CD4-positive, alpha-beta memory T cell (primary cell): Measurements from ENCODE around the gene MEP1A. TPM values are rescaled to one million over a fixed set of nuclear protein-coding genes. Genes with fewer than 3 reads are reported as not detected.
"Not testable (repeated sequence)": the region's sequence is repeated elsewhere in the genome, so short reads cannot be mapped to it uniquely, and the experiment has no call there.

Experiments used
- CTCF ChIA-PET: fragments of 350-600 bp; sonication (Branson Sonifier 250); formaldehyde crosslinking; loops from one replicate; lab custom pipeline; 2021; ENCODE audit warnings: inconsistent platforms; ENCODE audit not compliant: partially characterized antibody; lab: Charles Lee
- POLR2A ChIA-PET: fragments of 350-600 bp; sonication (Branson Sonifier 250); formaldehyde crosslinking; loops from one replicate; lab custom pipeline; 2021; ENCODE audit not compliant: partially characterized antibody; lab: Charles Lee
- DNase-seq, 5 donors: peaks; one replicate each; pipeline versions ENCODE4 v3.0.0 to v3.0.0-alpha.2; 2020 to 2022; ENCODE audit warnings: mixed read lengths in 1 of 5
- H3K27ac ChIP-seq: one replicate; pipeline ENCODE4 v1.7.0; 2013; ENCODE audit warnings: low read depth, low read length
- H3K27me3 ChIP-seq: 2 replicates; pipeline ENCODE4 v1.7.0; 2013; ENCODE audit warnings: mild to moderate bottlenecking, low read length, moderate library complexity; ENCODE audit not compliant: insufficient read depth
- H3K36me3 ChIP-seq: 2 replicates; pipeline ENCODE4 v1.7.0; 2013; ENCODE audit warnings: mild to moderate bottlenecking, low read length, moderate library complexity; ENCODE audit not compliant: insufficient read depth
- H3K4me1 ChIP-seq: 2 replicates; pipeline ENCODE4 v1.7.0; 2013; ENCODE audit warnings: mild to moderate bottlenecking, low read length, moderate library complexity; ENCODE audit not compliant: insufficient read depth
- H3K4me3 ChIP-seq, 2 donors: one replicate each; pipeline ENCODE4 v1.7.0; 2013; ENCODE audit warnings: low read length in 2 of 2, mild to moderate bottlenecking in 1 of 2
- H3K9me3 ChIP-seq, 2 donors: one replicate each; pipeline ENCODE4 v1.7.0; 2013; ENCODE audit warnings: low read length in 2 of 2, control low read depth in 1 of 2; ENCODE audit not compliant: control insufficient read depth in 1 of 2
- H3K27ac Mint-ChIP-seq, 7 donors: one replicate each; pipeline ENCODE4 v1.8.0; 2020 to 2021; ENCODE audit warnings: mixed read lengths in 7 of 7, mild to moderate bottlenecking in 6 of 7, inconsistent platforms in 3 of 7, moderate library complexity in 3 of 7
- H3K27me3 Mint-ChIP-seq, 2 donors: one replicate each; pipeline ENCODE4 v1.8.0; 2020 to 2021; ENCODE audit warnings: mixed read lengths in 2 of 2
- H3K36me3 Mint-ChIP-seq, 2 donors: one replicate each; pipeline ENCODE4 v1.8.0; 2020 to 2021; ENCODE audit warnings: mixed read lengths in 2 of 2, inconsistent platforms in 1 of 2, mild to moderate bottlenecking in 1 of 2
- H3K4me1 Mint-ChIP-seq, 4 donors: one replicate each; pipeline ENCODE4 v1.8.0; 2020 to 2021; ENCODE audit warnings: mixed read lengths in 4 of 4, mild to moderate bottlenecking in 1 of 4
- H3K4me3 Mint-ChIP-seq, 8 donors: one replicate each; pipeline ENCODE4 v1.8.0; 2020 to 2021; ENCODE audit warnings: mixed read lengths in 8 of 8, mild to moderate bottlenecking in 7 of 8, moderate library complexity in 6 of 8, inconsistent platforms in 3 of 8
- H3K9me3 Mint-ChIP-seq, 8 donors: one replicate each; pipeline ENCODE4 v1.8.0; 2020 to 2021; ENCODE audit warnings: mixed read lengths in 8 of 8, mild to moderate bottlenecking in 5 of 8, inconsistent platforms in 3 of 8, moderate library complexity in 1 of 8
- intact Hi-C: fragments of 100-400 bp; cut with micrococcal nuclease; formaldehyde crosslinking; loops from one replicate; pipeline ENCODE4 v1.15.1; 2023
- polyA plus RNA-seq, 2 donors: library from polyadenylated mRNA; unstranded; fragments of 300-500 nt; fragmentation: Illumina TruSeq; gene quantifications; one replicate each; pipeline ENCODE4 v1.2.3, GENCODE V29; 2021
- total RNA-seq, 2 experiments: library from RNA; stranded (reverse); gene quantifications; one replicate each; pipeline ENCODE4 v1.2.3, GENCODE V29; 2021

Gene MEP1A
- total and polyA plus RNA-seq, 4 experiments from 2014 or later: not detected

DNA sequence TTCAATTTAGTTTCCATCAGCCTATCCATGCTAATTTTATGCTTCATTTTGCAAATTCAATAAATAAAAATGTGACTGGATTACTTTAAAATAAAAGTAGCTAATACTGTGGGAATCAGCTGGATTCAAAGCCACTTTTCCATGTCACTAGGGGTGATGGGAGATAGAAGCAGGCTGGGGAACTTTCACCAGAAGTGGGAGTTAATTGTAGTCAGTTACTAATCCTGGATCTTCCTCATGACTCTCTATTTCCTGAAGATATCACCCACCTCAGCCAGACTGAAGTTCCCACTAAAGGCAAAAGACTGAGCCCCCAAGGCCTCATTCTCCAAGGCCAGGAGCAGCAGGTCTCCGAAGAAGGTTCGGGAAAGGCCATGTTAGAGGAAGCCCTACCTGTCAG lies 41.8 kb downstream of the MEP1A start:
- H3K4me3 ChIP-seq, intact Hi-C loops, H3K9me3 ChIP-seq, H3K4me3 Mint-ChIP-seq, H3K4me1 ChIP-seq, DNase-seq, H3K27me3 Mint-ChIP-seq, H3K27ac Mint-ChIP-seq, H3K9me3 Mint-ChIP-seq, H3K36me3 ChIP-seq, H3K36me3 Mint-ChIP-seq, H3K27ac ChIP-seq, H3K27me3 ChIP-seq, POLR2A ChIA-PET, H3K4me1 Mint-ChIP-seq: not testable (repeated sequence)
- CTCF ChIA-PET: interaction anchor here (2.2 kb wide), 1 partner anchor 14 kb away, joined by 4 read pairs; no protein-coding TSS in a partner anchor

DNA sequence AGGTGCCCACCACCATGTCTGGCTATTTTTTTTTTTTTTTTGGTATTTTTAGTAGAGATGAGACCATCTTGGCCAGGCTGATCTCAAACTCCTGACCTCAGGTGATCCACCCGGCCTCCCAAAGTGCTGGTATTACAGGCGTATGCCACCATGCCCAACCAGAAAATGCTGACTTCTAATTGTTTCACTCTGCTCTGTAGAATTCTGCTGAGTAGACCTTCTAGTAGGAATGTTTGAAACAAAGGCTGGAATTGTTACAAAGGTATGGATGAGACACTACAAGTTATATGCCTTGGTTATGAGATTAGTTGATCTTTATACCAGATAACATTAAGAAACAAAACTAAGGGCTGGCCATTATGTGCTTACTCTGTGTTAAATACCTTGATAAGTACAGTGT lies 44.8 kb downstream of the MEP1A start:
- Mint-ChIP-seq H3K27ac (no peak overlapping the region), H3K4me1 (no peaks in the 10 kb centered on the region), H3K9me3 (peaks cover 0 to 30% (median 21%) of the 10 kb centered on the region in 8 donors), H3K36me3 (no peaks in the 10 kb centered on the region), H3K4me3 (no peak overlapping the region), H3K27me3 (peaks cover 0 to 6% of the 10 kb centered on the region in 2 donors)
- no peaks in the 10 kb centered on the region for H3K4me1 ChIP-seq
- no peaks in the 10 kb centered on the region for H3K36me3 ChIP-seq
- CTCF ChIA-PET: interaction anchor here (0.8 kb wide), 1 partner anchor 11 kb away, joined by 4 read pairs; no protein-coding TSS in a partner anchor
- DNase-seq: no peak
- no peak overlapping the region for H3K4me3 ChIP-seq
- H3K9me3 ChIP-seq: no peaks in the 10 kb centered on the region
- H3K27me3 ChIP-seq: no peaks in the 10 kb centered on the region
- no peak overlapping the region for H3K27ac ChIP-seq
- POLR2A ChIA-PET: no interaction called here
- intact Hi-C loops: no loop called here

DNA sequence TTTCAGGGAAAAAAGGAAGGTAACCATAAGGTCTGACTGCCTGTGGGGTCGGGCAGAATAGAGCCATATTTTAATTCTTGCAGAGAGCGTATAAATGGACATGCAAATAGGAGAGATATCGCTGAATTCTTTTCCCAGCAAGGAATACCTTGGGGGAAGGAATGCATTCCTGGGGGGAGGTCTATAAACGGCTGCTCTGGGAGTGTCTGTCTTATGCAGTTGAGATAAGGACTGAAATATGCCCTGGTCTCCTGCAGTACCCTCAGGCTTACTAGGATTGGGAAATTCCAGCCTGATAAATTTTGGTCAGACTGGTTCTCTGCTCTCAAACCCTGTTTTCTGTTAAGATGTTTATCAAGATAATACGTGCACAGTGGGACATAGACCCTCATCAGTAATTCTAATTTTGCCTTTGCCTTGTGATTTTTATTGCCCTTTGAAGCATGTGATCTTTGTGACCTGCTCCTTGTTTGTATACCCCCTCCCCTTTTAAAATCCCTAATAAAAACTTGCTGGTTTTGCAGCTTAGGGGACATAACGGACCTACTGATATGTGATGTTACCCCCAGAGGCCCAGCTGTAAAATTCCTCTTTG lies 49.2 kb downstream of the MEP1A start:
- peaks cover 0 to 40% (median 24%) of the 10 kb centered on the region in 8 donors for H3K9me3 Mint-ChIP-seq
- H3K27ac ChIP-seq, H3K27me3 Mint-ChIP-seq, H3K4me3 ChIP-seq, H3K27me3 ChIP-seq, intact Hi-C loops, POLR2A ChIA-PET, H3K27ac Mint-ChIP-seq, H3K4me1 Mint-ChIP-seq, CTCF ChIA-PET, H3K9me3 ChIP-seq, H3K36me3 ChIP-seq, DNase-seq, H3K4me1 ChIP-seq, H3K4me3 Mint-ChIP-seq, H3K36me3 Mint-ChIP-seq: not testable (repeated sequence)

DNA sequence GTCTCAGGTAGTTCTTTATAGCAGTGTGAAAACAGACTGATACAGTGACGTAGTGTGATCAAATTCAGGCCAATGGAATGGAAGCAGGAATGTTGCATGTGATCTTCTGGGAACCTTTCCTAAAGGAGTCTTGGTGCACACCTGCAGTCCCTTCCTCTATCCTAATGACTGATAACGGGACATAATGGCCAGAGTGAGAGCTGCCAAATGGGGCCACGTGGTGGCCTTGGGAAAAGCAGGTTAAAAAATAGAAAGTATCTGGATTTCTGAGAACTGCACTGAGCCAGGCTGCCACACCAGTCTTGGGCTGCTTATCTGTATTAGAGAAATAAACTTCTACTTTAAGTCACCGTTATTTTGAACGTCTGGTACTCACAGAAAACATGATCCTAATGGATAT lies 51.9 kb downstream of the MEP1A start:
- Mint-ChIP-seq H3K4me3 (no peak overlapping the region), H3K4me1 (peaks cover 0 to 14% (median 6%) of the 10 kb centered on the region in 4 donors), H3K27ac (no peak overlapping the region), H3K36me3 (no peaks in the 10 kb centered on the region), H3K9me3 (peaks cover 0 to 36% (median 22%) of the 10 kb centered on the region in 8 donors), H3K27me3 (peaks cover 8 to 16% of the 10 kb centered on the region in 2 donors)
- Histone ChIP-seq H3K4me3 (no peak overlapping the region), H3K9me3 (no peaks in the 10 kb centered on the region), H3K36me3 (no peaks in the 10 kb centered on the region), H3K27ac (no peak overlapping the region), H3K4me1 (no peaks in the 10 kb centered on the region), H3K27me3 (no peaks in the 10 kb centered on the region)
- no peak for DNase-seq
- ChIA-PET CTCF (no interaction called here), POLR2A (no interaction called here)
- intact Hi-C loops: no loop called here

DNA sequence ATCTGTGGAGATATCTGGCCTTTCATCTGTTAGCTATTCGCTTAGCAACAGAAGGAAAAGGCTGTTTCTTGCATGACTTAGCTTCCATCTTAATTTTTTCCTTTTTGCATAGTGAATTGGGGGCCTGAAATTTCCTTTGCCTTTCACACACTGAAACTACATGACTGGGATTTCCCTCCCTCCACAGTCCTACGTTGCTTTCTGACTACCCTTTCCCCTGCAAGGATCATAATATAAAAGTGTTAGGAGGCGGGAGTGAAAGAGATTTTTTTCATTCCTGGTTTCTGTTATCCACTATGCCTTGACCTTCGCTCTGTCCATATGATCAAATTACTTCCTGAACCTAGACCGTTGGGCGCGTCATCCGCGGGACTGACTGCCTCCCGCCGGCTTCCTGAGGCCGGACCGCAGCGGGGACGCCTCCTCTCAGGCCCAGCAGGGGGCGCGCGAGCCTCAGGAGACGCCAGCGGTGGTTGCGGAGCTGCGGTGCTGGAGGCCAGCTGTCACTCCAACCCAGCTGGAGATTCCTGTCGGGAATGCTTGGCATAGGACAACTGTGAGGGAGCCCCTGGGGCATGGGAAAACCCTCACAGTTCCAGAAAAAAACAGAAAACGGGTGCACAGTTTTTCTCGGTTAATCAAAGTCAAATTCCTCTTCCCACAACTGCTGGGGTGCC lies 55.6 kb downstream of the MEP1A start:
- no peak overlapping the region for H3K27ac ChIP-seq
- no peaks in the 10 kb centered on the region for H3K36me3 ChIP-seq
- peaks cover 0 to 5% (median 0%) of the 10 kb centered on the region in 8 donors for H3K9me3 Mint-ChIP-seq
- H3K4me3 Mint-ChIP-seq: peak overlapping the region in 7 of 8 donors; percentile 47 to 76 (median 67)
- H3K4me3 ChIP-seq: no peak overlapping the region
- peaks cover 0 to 14% (median 7%) of the 10 kb centered on the region in 4 donors for H3K4me1 Mint-ChIP-seq
- H3K27me3 Mint-ChIP-seq: peaks cover 11 to 20% of the 10 kb centered on the region in 2 donors
- no peaks in the 10 kb centered on the region for H3K4me1 ChIP-seq
- no peaks in the 10 kb centered on the region for H3K27me3 ChIP-seq
- CTCF ChIA-PET: interaction anchor here (1.0 to 1.5 kb wide), 6 partner anchors 11 to 21 kb away, joined by 3 to 4 read pairs (median 4); no protein-coding TSS in a partner anchor
- no peaks in the 10 kb centered on the region for H3K36me3 Mint-ChIP-seq
- peak in 4 of 5 donors; percentile 18 to 31 (median 24) for DNase-seq
- no peaks in the 10 kb centered on the region for H3K9me3 ChIP-seq
- intact Hi-C loops: loop anchor here (2.0 kb wide), 1 partner anchor 198 kb away; no protein-coding TSS in a partner anchor
- POLR2A ChIA-PET: no interaction called here
- peak overlapping the region in 1 of 7 donors; percentile 34 for H3K27ac Mint-ChIP-seq

DNA sequence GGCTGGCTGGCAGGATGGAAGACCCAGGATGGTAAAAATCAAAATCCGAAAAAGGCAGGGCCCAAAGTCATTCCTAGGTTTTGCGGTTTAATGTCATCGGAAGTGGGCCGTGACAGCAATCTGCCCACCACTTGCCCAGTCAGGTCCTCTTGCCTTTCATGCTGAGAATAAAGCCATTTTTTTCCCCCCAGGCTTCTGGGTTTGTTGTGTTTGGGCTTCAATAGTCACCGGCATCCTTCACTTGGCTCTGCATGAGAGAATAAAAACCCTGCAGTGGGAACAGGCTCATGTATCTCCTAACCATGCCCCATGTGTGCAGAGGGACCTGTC lies 56.1 kb downstream of the MEP1A start:
- ChIA-PET POLR2A (no interaction called here), CTCF (interaction anchor here (1.0 to 1.5 kb wide), 3 partner anchors 12 to 16 kb away, joined by 3 to 4 read pairs (median 4); no protein-coding TSS in a partner anchor)
- H3K4me1 ChIP-seq: no peaks in the 10 kb centered on the region
- no peak overlapping the region for H3K4me3 ChIP-seq
- Mint-ChIP-seq H3K27me3 (peaks cover 15 to 23% of the 10 kb centered on the region in 2 donors), H3K4me1 (peaks cover 0 to 14% (median 7%) of the 10 kb centered on the region in 4 donors), H3K9me3 (peaks cover 0 to 3% (median 0%) of the 10 kb centered on the region in 8 donors), H3K27ac (no peak overlapping the region), H3K36me3 (no peaks in the 10 kb centered on the region), H3K4me3 (peak overlapping the region in 1 of 8 donors; percentile 33)
- DNase-seq: no peak
- no peak overlapping the region for H3K27ac ChIP-seq
- no peaks in the 10 kb centered on the region for H3K9me3 ChIP-seq
- no peaks in the 10 kb centered on the region for H3K27me3 ChIP-seq
- intact Hi-C loops: loop anchor here (2.0 kb wide), 1 partner anchor 197 kb away; no protein-coding TSS in a partner anchor
- H3K36me3 ChIP-seq: no peaks in the 10 kb centered on the region

DNA sequence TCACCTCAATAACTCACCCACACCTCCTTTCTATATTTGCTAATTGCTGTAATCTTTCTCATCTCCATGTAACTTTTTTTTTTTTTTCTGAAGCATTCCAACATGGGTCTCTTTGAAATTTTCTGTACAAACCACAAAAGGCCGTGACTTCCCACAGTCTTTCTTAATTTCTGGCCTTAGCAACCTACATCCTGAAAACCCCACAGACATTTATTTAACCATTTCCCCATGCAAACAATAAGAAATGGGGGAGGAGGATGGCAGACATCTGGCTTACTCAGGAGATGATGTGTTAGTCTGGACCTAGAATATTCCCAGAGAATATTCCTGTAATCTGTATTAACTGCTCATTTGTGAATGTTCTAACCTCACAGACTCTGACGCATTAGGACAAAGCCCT lies 57.6 kb downstream of the MEP1A start:
- ChIA-PET CTCF (no interaction called here), POLR2A (no interaction called here)
- no peak overlapping the region for H3K27ac Mint-ChIP-seq
- Histone ChIP-seq H3K9me3 (no peaks in the 10 kb centered on the region), H3K36me3 (no peaks in the 10 kb centered on the region), H3K27ac (no peak overlapping the region), H3K4me3 (no peak overlapping the region), H3K27me3 (no peaks in the 10 kb centered on the region), H3K4me1 (no peaks in the 10 kb centered on the region)
- peaks cover 16 to 20% of the 10 kb centered on the region in 2 donors for H3K27me3 Mint-ChIP-seq
- intact Hi-C loops: no loop called here
- H3K4me1 Mint-ChIP-seq: peaks cover 0 to 14% (median 7%) of the 10 kb centered on the region in 4 donors
- DNase-seq: no peak
- peak overlapping the region in 1 of 8 donors; percentile 9 for H3K4me3 Mint-ChIP-seq
- H3K9me3 Mint-ChIP-seq: no peaks in the 10 kb centered on the region
- H3K36me3 Mint-ChIP-seq: no peaks in the 10 kb centered on the region
